ENCODE results near the gene TERC.
A peak's percentile ranks its signal among the peaks of the same experiment; 100 is the strongest.
"Not testable (repeated sequence)": the region's sequence is repeated elsewhere in the genome, so short reads cannot be mapped to it uniquely, and the experiment has no call there.

Gene TERC

GRCh38 chr3:169771497-169772304 is 6.8 kb upstream of the TERC start:
- peak; percentile 35 for DNase-seq (ENCODE audit: low spot score)

DNA sequence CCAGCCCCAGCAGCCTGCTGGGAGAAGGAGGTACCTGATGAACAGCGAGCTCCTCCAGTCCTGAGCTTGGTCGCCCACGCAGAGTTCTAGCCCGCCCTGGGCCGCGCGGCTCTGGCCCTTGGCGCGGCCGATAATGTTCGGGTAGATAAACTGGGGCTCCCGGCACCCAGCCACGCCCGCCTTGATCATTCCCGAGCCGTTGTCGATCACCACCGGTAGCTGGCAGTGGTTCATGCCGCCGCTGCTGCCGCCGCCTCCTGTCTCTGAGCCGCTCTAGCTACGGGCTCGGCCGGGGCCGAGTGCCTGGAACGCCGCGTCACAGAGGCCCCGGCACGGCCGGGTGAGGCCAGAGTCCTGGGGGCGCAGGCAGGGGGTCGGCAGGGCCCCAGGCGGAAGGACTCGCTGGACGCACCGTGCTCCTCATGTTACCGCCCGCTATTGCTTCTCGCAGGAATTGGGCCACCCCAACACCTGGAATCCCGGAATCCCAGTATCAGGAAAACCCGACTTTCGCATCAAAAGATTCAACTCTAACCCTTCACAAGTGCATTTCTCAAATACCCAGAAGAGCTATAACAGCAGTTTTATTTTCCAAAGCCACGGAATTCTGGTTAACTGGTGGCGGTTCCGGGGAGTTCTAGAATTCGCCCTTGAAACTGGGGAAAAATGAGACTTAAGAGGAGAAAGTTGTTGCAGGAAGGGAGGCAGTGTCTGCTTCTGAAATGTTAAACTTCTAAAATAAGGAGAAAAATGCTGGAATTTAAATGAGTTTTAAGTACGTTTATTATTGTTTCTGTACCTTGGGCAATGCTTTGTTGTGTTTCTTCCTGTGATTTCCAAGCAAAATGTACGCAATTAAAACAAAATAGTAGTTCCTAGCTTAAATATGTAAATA is 4.7 kb upstream of the TERC start, which contains the start of gene ACTRT3:
ACTRT3 (minus strand) TSS at position 275 of the 895 bp plus-strand sequence; CDS start at position 234, 41 bp downstream.
- peak; percentile 77 for DNase-seq (ENCODE audit: low spot score)

DNA sequence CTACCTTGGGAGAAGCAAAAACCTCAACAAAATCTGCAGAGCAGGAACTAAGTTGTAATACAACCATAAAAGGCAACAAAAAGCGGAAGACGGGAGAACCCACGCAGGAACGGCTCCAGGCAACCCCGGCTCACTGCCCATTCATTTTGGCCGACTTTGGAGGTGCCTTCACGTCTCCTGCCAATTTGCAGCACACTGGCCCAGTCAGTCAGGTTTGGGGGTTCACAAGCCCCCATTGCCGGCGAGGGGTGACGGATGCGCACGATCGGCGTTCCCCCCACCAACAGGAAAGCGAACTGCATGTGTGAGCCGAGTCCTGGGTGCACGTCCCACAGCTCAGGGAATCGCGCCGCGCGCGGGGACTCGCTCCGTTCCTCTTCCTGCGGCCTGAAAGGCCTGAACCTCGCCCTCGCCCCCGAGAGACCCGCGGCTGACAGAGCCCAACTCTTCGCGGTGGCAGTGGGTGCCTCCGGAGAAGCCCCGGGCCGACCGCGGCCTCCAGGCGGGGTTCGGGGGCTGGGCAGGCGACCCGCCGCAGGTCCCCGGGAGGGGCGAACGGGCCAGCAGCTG is 463 bp downstream of the TERC start:
- DNase-seq (ENCODE audit: low spot score) = peak; percentile 23

DNA sequence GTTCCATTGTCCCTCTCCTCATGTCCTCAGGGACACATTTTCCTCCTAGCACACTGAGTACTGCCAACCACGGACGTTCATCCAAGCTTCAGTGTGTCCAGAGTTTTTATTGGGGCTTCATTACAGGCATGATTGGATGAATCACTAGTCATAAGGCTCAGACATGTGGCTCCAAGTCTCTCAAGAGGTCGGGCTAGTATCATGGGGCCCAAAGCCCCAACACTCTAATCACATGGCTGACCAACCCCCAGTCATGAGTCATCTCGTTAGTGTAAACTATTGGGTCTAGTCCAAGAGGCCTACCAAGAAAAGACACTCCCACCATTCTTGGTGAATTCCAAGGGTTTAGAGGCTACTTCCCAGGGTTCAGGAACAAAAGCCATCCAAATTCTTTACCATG is 4.4 kb downstream of the TERC start:
- no peak for DNase-seq (ENCODE audit: low spot score)

DNA sequence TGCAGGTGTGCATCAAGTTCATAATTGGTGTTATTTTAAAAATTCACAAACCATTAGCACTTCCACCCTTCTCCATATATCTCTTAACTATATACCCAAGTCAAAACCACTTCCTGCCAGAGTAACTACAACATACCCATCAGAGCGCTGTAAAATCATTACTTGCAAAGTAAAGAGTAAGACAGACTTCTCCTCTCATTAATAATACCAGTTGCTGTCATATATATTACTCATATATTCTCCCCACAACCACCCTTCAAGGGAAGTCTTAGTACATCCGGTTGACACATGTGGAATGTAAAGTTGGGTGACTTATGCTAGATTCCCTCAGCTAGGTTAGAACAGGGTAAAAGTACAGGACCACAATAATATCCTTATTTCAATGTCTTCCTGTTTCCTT is 5.6 kb downstream of the TERC start:
- DNase-seq (ENCODE audit: low spot score) = no peak

DNA sequence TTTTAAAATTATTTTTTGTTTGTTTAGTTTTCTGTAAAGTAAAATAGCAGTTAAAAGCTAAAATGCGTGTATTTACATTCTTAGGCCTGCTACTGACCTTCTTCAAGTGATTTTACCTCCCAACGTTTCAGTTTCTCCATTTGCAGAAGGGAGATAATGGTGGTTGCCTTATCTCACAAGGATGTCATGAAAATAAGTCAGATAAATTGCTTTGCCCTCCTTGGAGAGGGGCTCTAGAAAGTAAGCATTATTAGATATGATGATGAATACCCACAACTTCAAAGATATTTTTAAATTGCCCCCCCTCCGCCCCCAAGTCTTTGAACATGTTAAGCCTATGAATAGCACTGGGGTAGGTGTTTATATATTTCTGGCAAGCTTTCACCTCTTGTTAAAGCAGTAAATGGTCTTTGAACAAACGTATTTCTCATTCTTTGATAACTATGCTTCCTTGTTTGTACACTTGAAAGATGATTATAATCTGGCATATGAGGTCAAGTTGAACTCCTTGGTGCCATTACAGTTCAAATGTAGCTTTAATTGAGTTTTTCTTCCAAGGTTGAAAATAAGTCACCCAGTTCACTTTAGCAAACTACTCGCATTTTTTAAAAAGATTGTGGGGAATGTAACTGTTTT is 6.4 kb downstream of the TERC start:
- DNase-seq (ENCODE audit: low spot score) = no peak

DNA sequence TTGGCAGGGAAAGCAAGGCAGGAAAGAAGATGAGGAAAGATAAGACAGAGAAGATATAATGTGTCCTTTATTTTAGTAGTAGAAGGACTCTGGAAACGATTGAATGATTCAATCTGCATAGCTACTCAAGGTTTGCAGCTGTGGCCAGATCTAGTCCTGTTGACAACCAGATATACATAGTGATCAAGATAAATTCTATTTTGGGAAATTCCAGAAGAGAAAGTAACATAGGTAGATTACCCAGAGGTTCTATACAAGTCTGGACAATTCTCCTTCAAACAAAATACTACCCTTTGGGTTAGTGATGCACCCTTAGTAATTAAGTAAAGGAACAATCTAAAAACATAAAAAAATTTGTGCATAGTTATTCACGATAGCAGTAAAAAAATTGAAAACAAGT is 9.4 kb downstream of the TERC start:
- no peak for DNase-seq (ENCODE audit: low spot score)

DNA sequence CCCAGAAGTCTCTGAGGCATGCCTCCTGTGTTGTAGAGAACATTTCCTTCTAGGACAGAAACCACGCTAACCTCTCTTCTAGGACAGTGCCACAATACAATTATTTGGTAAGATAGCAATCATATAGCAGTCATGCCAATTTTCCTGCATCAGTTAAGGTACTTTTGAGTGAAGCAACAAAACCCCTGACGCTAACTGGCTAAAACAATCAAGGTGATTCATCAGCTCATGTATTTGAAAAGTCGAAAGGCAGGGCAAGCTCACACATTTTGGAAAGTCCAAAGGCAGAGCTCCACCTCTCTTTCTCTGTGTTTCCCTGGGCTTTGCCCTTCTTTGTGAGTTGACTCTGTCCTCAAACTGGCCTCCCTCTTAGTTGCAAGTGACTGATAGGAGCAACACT is 10.1 kb downstream of the TERC start:
- no peak for DNase-seq (ENCODE audit: low spot score)

- DNase-seq (ENCODE audit: low spot score) = no peak
These were observed 13.0 kb downstream of the TERC start for GRCh38 chr3:169751875-169752274.

DNA sequence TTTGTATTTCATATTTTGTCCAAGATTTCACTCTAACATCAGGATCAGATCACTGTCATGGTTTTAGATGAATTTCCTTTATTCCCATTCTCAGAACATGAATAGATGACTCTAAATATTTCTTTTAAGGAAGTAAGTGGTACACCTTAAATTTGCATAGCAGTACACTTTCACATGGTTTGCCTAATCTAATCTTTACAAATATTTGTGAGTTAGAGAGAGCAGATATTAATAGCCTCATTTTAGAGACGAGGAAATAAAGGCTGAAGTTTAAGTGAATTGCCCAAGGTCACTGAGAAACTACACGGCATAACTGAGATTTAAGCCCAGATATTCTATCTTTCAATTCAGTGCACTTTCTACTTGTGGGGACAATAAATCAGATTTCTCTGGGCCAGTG is 14.2 kb downstream of the TERC start:
- no peak for DNase-seq (ENCODE audit: low spot score)

GRCh38 chr3:169748670-169749069 is 16.2 kb downstream of the TERC start:
- DNase-seq (ENCODE audit: low spot score) = no peak

GRCh38 chr3:169746924-169747323 is 17.9 kb downstream of the TERC start:
- no peak for DNase-seq (ENCODE audit: low spot score)

DNA sequence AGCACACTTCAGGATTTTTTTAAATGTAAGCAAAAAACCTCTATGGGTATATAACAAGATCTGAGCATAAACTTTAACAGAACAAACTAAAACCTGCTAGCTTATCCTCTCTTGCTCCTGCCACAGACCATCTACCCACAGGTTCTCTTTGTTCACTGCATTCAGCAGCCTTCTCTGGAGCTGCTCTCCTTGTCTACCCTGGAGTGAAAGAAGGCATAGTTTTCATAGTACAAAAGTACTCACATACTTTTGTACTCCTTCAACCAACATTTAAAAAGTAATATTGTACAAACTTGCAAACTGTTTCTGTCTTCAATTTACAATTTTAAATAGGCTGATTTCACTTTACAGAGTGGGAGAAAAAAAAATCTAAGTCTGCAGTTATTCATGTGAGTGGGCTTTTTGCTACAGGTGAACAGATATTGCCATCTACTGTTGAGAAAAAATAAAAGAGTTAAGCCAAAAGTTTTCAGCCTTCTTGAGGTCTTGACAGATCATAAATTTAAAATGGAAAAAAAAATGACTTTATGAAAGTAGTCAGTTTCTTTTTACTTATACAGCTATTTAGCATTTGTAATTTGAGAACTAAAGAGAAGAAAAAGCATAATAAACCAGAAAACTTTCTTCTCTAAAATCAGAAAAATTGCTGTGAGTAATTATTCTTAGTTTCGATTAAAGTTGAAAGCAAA is 20.4 kb downstream of the TERC start:
- peak; percentile 23 for DNase-seq (ENCODE audit: low spot score)

- DNase-seq (ENCODE audit: low spot score) = peak; percentile 33
These were observed 25.8 kb downstream of the TERC start for GRCh38 chr3:169739067-169739466.

DNA sequence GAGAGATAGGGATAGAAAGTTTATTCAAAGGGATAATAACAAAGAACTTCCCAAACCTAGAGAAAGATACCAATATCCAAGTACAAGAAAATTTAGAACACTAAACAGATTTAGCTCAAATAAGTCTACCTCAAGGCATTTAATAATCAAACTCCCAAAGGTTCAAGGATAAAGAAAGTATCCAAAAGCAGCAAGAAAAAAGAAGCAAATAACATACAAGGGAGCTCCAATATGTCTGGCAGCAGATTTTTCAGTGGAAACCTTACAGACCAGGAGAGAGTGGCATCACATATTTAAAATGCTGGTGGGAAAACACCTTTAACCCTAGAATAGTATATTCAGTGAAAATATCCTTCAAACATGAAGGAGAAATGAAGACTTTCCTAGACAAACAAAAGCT is 33.0 kb downstream of the TERC start:
- not testable (repeated sequence) for DNase-seq (ENCODE audit: low spot score)

GRCh38 chr3:169722724-169723123 is 42.1 kb downstream of the TERC start:
- DNase-seq (ENCODE audit: low spot score) = no peak

- DNase-seq (ENCODE audit: low spot score) = not testable (repeated sequence)
These were observed 46.4 kb downstream of the TERC start for GRCh38 chr3:169718415-169718814.
